NCI-H1105 treated with DMSO at 0.1 percent for 48 hours (cell line): ENCODE results near the gene HOXC12.
A peak's percentile ranks its signal among the peaks of the same experiment; 100 is the strongest.

Source experiments
- DNase-seq: peaks from one replicate; lab custom pipeline; 2025; lab: John Stamatoyannopoulos, UW

HOXC12 gene

GRCh38 chr12:53972152-53972702 is 17.5 kb downstream of the HOXC12 start:
- DNase-seq, result no peak

- DNase-seq, result no peak
Measured at GRCh38 chr12:53972722-53973235, 18.1 kb downstream of the HOXC12 start, which contains the start of gene HOXC11. Gene HOXC11 (plus strand): TSS chr12:53973126. CDS start chr12:53973242, 116 bp downstream.

- no peak for DNase-seq
Measured at GRCh38 chr12:53973236-53974042, 18.7 kb downstream of the HOXC12 start.

GRCh38 chr12:53974084-53975063 is 19.7 kb downstream of the HOXC12 start, which contains the start of gene HOTAIR:
Gene HOTAIR (minus strand): TSS chr12:53974954.
- DNase-seq, result peak; percentile 19

- DNase-seq, result no peak
Measured at GRCh38 chr12:53975064-53975471, 20.4 kb downstream of the HOXC12 start.

GRCh38 chr12:53975479-53976152 is 20.9 kb downstream of the HOXC12 start:
- DNase-seq, result no peak

- DNase-seq, result no peak
Measured at GRCh38 chr12:53976172-53976822, 21.6 kb downstream of the HOXC12 start.

- no peak for DNase-seq
Measured at GRCh38 chr12:53976823-53977595, 22.3 kb downstream of the HOXC12 start.

- no peak for DNase-seq
Measured at GRCh38 chr12:53977596-53978445, 23.1 kb downstream of the HOXC12 start.

- DNase-seq, result no peak
Measured at GRCh38 chr12:53978477-53979356, 24.0 kb downstream of the HOXC12 start.

- DNase-seq, result no peak
Measured at GRCh38 chr12:53980104-53980801, 25.6 kb downstream of the HOXC12 start.

GRCh38 chr12:53980802-53981496 is 26.2 kb downstream of the HOXC12 start:
- no peak for DNase-seq

- no peak for DNase-seq
Measured at GRCh38 chr12:53981634-53982565, 27.2 kb downstream of the HOXC12 start.

- DNase-seq, result no peak
Measured at GRCh38 chr12:53982648-53983567, 28.2 kb downstream of the HOXC12 start.

GRCh38 chr12:53983568-53983949 is 28.9 kb downstream of the HOXC12 start:
- no peak for DNase-seq
